H9 (cell line): ENCODE measurements around the gene MYLK4. TPM values are rescaled to one million over a fixed set of nuclear protein-coding genes. Genes with fewer than 3 reads are reported as not detected.

Experiments
- DNase-seq: peaks from one replicate; pipeline ENCODE4 v3.0.0-alpha.2; 2017
- H2AFZ ChIP-seq: one replicate; pipeline ENCODE4 v1.6.1; 2013; ENCODE audit warnings: mild to moderate bottlenecking, low read length, control low read depth, moderate library complexity
- H2AK5ac ChIP-seq: 2 replicates; pipeline ENCODE4 v1.6.1; 2013; ENCODE audit warnings: low read length, control low read depth, mixed read lengths; ENCODE audit not compliant: insufficient read length
- H2BK120ac ChIP-seq: one replicate; pipeline ENCODE4 v1.6.1; 2013; ENCODE audit warnings: low read depth, mild to moderate bottlenecking, low read length, control low read depth, inconsistent platforms; ENCODE audit not compliant: poor library complexity, severe bottlenecking
- H2BK12ac ChIP-seq: 2 replicates; pipeline ENCODE4 v1.6.1; 2013; ENCODE audit warnings: low read length, control low read depth, mixed read lengths, low read depth; ENCODE audit not compliant: insufficient read length
- H2BK15ac ChIP-seq: 2 replicates; pipeline ENCODE4 v1.6.1; 2013; ENCODE audit warnings: low read depth, low read length, control low read depth
- H2BK20ac ChIP-seq: one replicate; pipeline ENCODE4 v1.6.1; 2013; ENCODE audit warnings: low read depth, mild to moderate bottlenecking, low read length, control low read depth, inconsistent platforms; ENCODE audit not compliant: poor library complexity, severe bottlenecking
- H2BK5ac ChIP-seq: 2 replicates; pipeline ENCODE4 v1.6.1; 2013; ENCODE audit warnings: low read length, control low read depth, mixed read lengths; ENCODE audit not compliant: insufficient read length
- H3K14ac ChIP-seq: 2 replicates; pipeline ENCODE4 v1.6.1; 2013; ENCODE audit warnings: low read length, control low read depth; ENCODE audit not compliant: insufficient read depth
- H3K18ac ChIP-seq: 2 replicates; pipeline ENCODE4 v1.6.1; 2013; ENCODE audit warnings: low read depth, mild to moderate bottlenecking, mixed read lengths, low read length, control low read depth; ENCODE audit not compliant: insufficient read length
- H3K23ac ChIP-seq: 2 replicates; pipeline ENCODE4 v1.6.1; 2013; ENCODE audit warnings: low read length, control low read depth, mixed read lengths, low read depth; ENCODE audit not compliant: insufficient read length
- H3K23me2 ChIP-seq: 2 replicates; pipeline ENCODE4 v1.6.1; 2013; ENCODE audit warnings: low read depth, mild to moderate bottlenecking, mixed read lengths, low read length, control low read depth; ENCODE audit not compliant: insufficient read length, poor library complexity, severe bottlenecking
- H3K27ac ChIP-seq: 2 replicates; pipeline ENCODE4 v1.5.1; 2013; ENCODE audit warnings: low read length, control low read depth, mixed read lengths, low read depth; ENCODE audit not compliant: insufficient read length
- H3K27me3 ChIP-seq: 2 replicates; pipeline ENCODE4 v1.6.1; 2013; ENCODE audit warnings: low read length, control low read depth, inconsistent platforms; ENCODE audit not compliant: insufficient read depth
- H3K4ac ChIP-seq: 2 replicates; pipeline ENCODE4 v1.6.1; 2013; ENCODE audit warnings: low read depth, mild to moderate bottlenecking, control low read depth, inconsistent platforms, low read length, moderate library complexity
- H3K4me1 ChIP-seq: 2 replicates; pipeline ENCODE4 v1.6.1; 2013; ENCODE audit warnings: low read length, control low read depth, inconsistent platforms; ENCODE audit not compliant: insufficient read depth
- H3K4me2 ChIP-seq: 2 replicates; pipeline ENCODE4 v1.6.1; 2013; ENCODE audit warnings: low read length, control low read depth, mixed read lengths; ENCODE audit not compliant: insufficient read length, insufficient read depth
- H3K56ac ChIP-seq: 2 replicates; pipeline ENCODE4 v1.6.1; 2013; ENCODE audit warnings: low read depth, mild to moderate bottlenecking, mixed read lengths, low read length, control low read depth; ENCODE audit not compliant: insufficient read length
- H3K79me1 ChIP-seq: 2 replicates; pipeline ENCODE4 v1.6.1; 2013; ENCODE audit warnings: low read depth, mild to moderate bottlenecking, moderate library complexity, low read length, control low read depth, inconsistent platforms; ENCODE audit not compliant: insufficient read depth, poor library complexity, severe bottlenecking
- H3K79me2 ChIP-seq: 2 replicates; pipeline ENCODE4 v1.6.1; 2013; ENCODE audit warnings: low read length, control low read depth, inconsistent platforms; ENCODE audit not compliant: insufficient read depth
- H3K9ac ChIP-seq: 2 replicates; pipeline ENCODE4 v1.6.1; 2013; ENCODE audit warnings: low read length, control low read depth, mixed read lengths; ENCODE audit not compliant: insufficient read length; ENCODE audit errors: extremely low read depth
- H3K9me3 ChIP-seq: one replicate; pipeline ENCODE4 v1.6.1; 2013; ENCODE audit warnings: low read depth, low read length, inconsistent platforms; ENCODE audit not compliant: control insufficient read depth
- H3T11ph ChIP-seq: one replicate; pipeline ENCODE4 v1.6.1; 2013; ENCODE audit warnings: mild to moderate bottlenecking, low read length, control low read depth, inconsistent platforms
- H4K20me1 ChIP-seq: one replicate; pipeline ENCODE4 v1.6.1; 2013; ENCODE audit not compliant: control insufficient read depth, insufficient read length, insufficient read depth
- H4K5ac ChIP-seq: 2 replicates; pipeline ENCODE4 v1.6.1; 2013; ENCODE audit warnings: low read depth, mild to moderate bottlenecking, mixed read lengths, low read length, control low read depth; ENCODE audit not compliant: insufficient read length
- H4K8ac ChIP-seq: replicated peaks from 2 replicates; pipeline ENCODE4 v1.6.1; 2013; ENCODE audit warnings: low read length, control low read depth, mixed read lengths, low read depth; ENCODE audit not compliant: insufficient read length
- H4K91ac ChIP-seq: 2 replicates; pipeline ENCODE4 v1.6.1; 2013; ENCODE audit warnings: low read depth, mild to moderate bottlenecking, moderate library complexity, mixed read lengths, low read length, control low read depth; ENCODE audit not compliant: insufficient read length
- H3K27ac Mint-ChIP-seq, 3 experiments: 2 replicates in 2 of 3; 3 replicates in 1 of 3; pipeline ENCODE4 v1.8.0; 2020 to 2021; ENCODE audit warnings: mixed read lengths in 3 of 3, mild to moderate bottlenecking in 1 of 3, moderate library complexity in 1 of 3
- H3K27me3 Mint-ChIP-seq: 2 replicates; pipeline ENCODE4 v1.8.0; 2021; ENCODE audit warnings: low read depth, mild to moderate bottlenecking, moderate library complexity, mixed read lengths
- H3K36me3 Mint-ChIP-seq, 3 experiments: 2 replicates in 2 of 3; 3 replicates in 1 of 3; pipeline ENCODE4 v1.8.0; 2020 to 2021; ENCODE audit warnings: low read depth in 3 of 3, mixed read lengths in 3 of 3; ENCODE audit not compliant: insufficient read depth in 1 of 3
- H3K4me1 Mint-ChIP-seq, 2 experiments: 2 replicates each; pipeline ENCODE4 v1.8.0; 2020; ENCODE audit warnings: mixed read lengths in 2 of 2
- H3K4me3 Mint-ChIP-seq, 2 experiments: 2 replicates in 1 of 2; 3 replicates in 1 of 2; pipeline ENCODE4 v1.8.0; 2020 to 2021; ENCODE audit warnings: mild to moderate bottlenecking in 2 of 2, mixed read lengths in 2 of 2, moderate library complexity in 1 of 2
- H3K9me3 Mint-ChIP-seq, 2 experiments: 2 replicates in 1 of 2; 3 replicates in 1 of 2; pipeline ENCODE4 v1.8.0; 2020; ENCODE audit warnings: mild to moderate bottlenecking in 2 of 2, mixed read lengths in 2 of 2, moderate library complexity in 1 of 2
- CTCF ChIP-seq: fragments of 200-600 bp; sonication (generic); conservative IDR thresholded peaks from 3 replicates; pipeline ENCODE4 v1.8.0; 2021; ENCODE audit warnings: antibody characterized with exemption, mild to moderate bottlenecking
- WGBS: extraction: QIAGEN DNeasy Blood & Tissue Kit; methylation state at CpG from one replicate; pipeline ENCODE4 v1.1.7; 2013; ENCODE audit warnings: missing lambda C conversion rate, low lambda C conversion rate, mixed read lengths; ENCODE audit not compliant: insufficient read length; ENCODE audit errors: extremely low coverage; 5-methylcytosine and 5-hydroxymethylcytosine counted together
- total RNA-seq: library from RNA; stranded (reverse); gene quantifications from 2 replicates; pipeline ENCODE4 v1.2.1, GENCODE V29; 2021

The MYLK4 gene
- total RNA-seq, 1 experiment from 2014 or later: 0.28 TPM

GRCh38 chr6:2624177-2624576 is 126.5 kb downstream of the MYLK4 start:
- DNase-seq: no peak

More at GRCh38 chr6:2624177-2624576, 126.5 kb downstream of the MYLK4 start:
- Mint-ChIP-seq H3K27ac (no peak overlapping the region), H3K27me3 (peaks cover 1% of the 10 kb centered on the region; the same call in 1 of the 2 replicates), H3K4me1 (peaks cover 4 to 5% of the 10 kb centered on the region in 2 experiments; a peak in 3 of 4 replicates), H3K9me3 (no peaks in the 10 kb centered on the region; a peak in 1 of 5 replicates), H3K36me3 (no peaks in the 10 kb centered on the region), H3K4me3 (no peak overlapping the region)
- no peak overlapping the region for H3K56ac ChIP-seq
- no peaks in the 10 kb centered on the region for H3K4me1 ChIP-seq
- no peak overlapping the region for H2BK120ac ChIP-seq
- no peaks in the 10 kb centered on the region for H3K23me2 ChIP-seq
- H4K20me1 ChIP-seq: no peaks in the 10 kb centered on the region
- no peak overlapping the region for H3K4me2 ChIP-seq
- no peaks in the 10 kb centered on the region for H3K9me3 ChIP-seq
- H4K8ac ChIP-seq: no peak overlapping the region
- WGBS: no CpG with 5 or more reads among the region's 12 CpGs
- no peak overlapping the region for H3K23ac ChIP-seq
- H2BK15ac ChIP-seq: no peak overlapping the region
- H2BK5ac ChIP-seq: no peak overlapping the region
- no peak overlapping the region for H3K27ac ChIP-seq
- no peak overlapping the region for H2AFZ ChIP-seq
- H2AK5ac ChIP-seq: no peak overlapping the region
- H3K79me1 ChIP-seq: no peaks in the 10 kb centered on the region
- H3K4ac ChIP-seq: no peak overlapping the region
- H2BK20ac ChIP-seq: no peak overlapping the region
- no peaks in the 10 kb centered on the region for H3K27me3 ChIP-seq
- H4K91ac ChIP-seq: no peak overlapping the region
- no peak overlapping the region for H3K18ac ChIP-seq
- no peaks in the 10 kb centered on the region for H3K79me2 ChIP-seq
- TF ChIP-seq CTCF: no peak
- H3K9ac ChIP-seq: no peak overlapping the region
- H4K5ac ChIP-seq: no peak overlapping the region
- H3T11ph ChIP-seq: no peak overlapping the region
- H2BK12ac ChIP-seq: no peak overlapping the region
- H3K14ac ChIP-seq: no peak overlapping the region
